SKM-1 (cell line): ENCODE data around the gene NEUROG3.

Source experiments
- DNase-seq: peaks from one replicate; lab custom pipeline; 2025; ENCODE audit not compliant: unreplicated experiment; lab: John Stamatoyannopoulos, UW

The NEUROG3 gene, protein sequence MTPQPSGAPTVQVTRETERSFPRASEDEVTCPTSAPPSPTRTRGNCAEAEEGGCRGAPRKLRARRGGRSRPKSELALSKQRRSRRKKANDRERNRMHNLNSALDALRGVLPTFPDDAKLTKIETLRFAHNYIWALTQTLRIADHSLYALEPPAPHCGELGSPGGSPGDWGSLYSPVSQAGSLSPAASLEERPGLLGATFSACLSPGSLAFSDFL

DNA sequence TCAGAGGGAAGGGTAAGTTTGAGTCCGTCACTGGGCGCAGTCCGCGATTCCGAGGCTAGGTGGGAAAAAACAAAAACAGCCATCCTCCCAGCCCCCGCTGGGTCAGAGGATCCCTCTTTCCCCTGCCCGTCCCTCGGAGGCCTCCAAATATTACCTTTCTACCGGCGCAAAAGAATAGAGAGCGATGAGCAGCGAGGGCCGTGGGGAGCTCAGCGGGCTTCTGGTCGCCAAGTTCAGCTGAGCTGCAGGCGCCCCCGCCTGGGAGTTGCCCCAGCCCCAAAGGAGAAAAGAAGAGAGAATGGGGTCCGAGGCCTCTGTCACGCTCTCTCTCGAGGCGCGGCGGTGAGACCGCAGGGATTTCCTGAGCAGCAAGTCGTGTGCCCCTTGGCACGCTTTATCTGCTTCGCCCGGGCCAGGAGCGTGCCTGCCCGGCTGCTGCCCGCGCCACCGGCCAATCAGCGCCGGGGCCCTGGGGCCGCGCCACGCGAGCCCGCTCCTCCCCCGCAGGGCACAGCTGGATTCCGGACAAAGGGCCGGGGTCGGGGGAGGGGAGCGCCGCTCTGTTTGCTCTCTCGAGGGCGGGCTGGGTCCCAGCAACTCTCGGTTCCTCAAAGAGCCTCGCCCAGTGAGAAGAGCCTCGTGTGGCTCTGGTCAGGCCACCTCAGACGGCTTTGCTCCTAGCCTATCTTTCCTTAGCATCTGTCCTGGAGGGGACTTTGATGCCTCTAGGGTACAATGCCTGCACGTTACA, at the start of gene NEUROG3:
Gene NEUROG3, minus strand, starts transcription at position 367 of the 751 bp plus-strand sequence. CDS start 379 bp downstream, outside the sequence.
- no peak for DNase-seq

DNA sequence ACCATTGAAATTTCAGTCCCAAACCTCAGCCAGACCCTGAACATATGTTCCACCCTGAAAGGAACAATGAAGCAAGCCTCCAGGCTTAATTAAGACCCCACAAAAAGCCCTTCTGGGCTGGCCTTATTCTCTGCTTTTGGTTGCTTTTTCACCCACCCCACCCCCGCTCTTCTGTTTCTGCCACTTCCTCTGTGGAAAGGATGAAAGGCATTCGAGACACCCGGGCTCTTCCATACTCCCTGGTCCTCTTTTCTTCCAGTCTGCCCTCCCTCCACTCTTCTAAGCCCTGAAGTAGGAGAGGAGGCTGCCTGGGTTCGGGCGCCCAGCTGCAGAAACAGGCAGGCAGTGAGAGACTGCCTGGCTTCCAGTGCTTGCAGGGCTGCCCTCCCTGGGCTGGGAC, 47.4 kb upstream of the NEUROG3 start:
- no peak for DNase-seq

DNA sequence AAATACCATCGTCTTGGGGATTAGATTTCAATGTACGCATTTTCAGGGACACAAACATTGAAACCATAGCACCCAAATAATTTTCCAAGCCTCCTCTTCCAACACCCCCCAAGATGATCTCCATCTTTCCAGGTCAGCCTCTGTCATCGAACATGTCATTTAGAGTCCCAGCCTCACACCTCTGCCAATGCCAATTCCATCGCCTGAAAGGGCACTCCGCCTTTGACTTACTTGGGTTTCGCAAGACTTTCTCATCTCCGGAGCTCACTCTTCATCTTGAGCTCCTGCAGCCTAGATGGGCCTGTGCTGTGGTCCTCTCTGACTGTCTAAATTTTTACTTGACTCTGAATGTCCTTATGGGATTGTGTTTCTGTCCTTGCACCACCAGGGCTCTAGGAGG, 46.4 kb upstream of the NEUROG3 start:
- no peak for DNase-seq

DNA sequence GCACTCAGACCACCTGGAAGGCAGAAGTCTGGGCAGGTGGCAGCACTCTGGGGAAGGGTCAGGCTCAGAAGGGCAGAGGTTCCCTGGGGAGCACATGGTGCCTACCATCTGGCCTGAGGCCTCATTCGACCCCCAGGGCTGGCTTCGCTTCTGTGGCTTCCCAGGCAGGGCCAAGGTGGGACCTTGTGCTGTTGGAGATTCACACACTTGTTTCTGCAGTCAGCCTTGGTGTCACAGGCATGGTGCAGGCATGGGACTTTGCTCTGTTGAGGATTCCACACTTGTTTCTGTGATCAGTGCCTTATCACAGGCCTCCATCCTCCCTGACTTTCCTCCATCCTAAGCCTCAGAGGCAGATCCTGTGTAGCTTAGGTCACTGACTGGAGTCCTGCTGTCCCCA, 45.5 kb upstream of the NEUROG3 start:
- no peak for DNase-seq

DNA sequence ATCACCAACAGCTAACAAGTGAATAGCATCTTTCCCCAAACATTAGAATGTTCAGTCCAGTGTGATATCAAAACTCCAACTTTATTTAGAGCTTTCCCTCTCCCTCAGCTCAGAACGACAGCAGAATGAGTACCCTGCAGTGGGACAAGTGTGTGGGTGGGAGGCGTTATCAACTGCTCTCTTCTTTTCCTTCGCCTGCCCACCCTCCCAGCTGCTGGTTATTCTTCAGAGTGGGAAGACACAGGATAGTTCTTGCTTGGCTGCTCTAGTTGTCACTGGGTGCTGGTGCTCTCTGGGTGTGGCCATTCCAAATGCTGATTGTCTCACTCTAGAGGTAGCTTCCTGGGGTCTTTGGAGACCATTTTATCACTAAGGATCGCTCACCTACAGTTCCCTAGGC, 43.1 kb upstream of the NEUROG3 start:
- no peak for DNase-seq

DNA sequence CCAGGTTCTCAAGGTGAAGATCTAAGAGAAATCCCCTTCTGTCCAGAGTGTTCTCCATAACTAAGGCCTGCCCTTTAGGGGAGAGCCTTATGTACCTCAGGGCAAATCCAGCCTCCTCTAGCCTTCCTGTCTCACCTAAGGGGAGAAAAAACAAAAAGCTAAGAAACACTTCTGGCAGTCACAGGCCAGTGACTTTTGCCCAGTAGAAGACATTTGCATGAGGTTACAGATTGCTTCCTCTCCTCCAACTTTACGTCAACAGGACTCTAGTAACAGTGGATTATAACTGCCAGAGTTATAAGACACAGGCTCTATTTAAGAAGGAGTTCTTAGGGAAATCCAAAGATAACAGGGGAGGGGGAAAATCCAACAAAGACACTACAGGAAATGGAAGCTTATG, 40.9 kb upstream of the NEUROG3 start:
- DNase-seq = no peak

DNA sequence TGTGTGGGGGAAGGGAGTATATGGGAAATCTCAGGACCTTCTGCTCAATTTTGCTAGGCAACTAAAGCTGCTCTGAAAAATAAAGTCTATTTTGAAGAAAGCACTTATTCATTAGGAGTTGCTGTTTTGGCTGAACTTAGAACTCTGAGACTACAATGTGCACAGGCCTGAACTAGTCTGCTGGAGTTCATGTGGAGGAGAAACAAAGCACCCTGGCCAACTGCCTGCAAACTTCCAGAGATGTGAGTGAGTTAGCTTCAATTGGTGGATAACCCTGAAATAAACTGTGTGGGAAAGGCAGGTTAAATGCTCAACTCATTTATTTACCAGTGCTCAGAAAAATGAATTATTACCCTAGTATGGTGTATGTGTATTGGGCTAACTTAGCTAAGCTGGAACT, 39.5 kb upstream of the NEUROG3 start:
- no peak for DNase-seq

DNA sequence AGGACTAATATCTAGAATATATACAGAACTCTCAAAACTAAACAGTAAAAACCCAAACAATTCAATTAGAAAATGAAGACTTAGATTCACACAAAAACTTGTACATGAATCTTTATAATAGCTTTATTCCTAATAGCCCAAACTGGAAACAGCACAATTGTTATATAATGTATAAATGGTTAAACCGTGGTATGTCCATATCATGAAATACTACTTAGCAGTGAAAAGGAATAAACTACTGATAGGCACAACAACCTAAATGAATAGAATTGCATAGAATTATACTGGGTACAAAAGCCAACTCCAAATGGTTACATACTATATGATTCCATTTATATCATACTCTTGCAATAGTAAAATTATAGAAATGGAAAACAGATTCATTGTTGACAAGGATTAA, 35.9 kb upstream of the NEUROG3 start:
- no peak for DNase-seq

DNA sequence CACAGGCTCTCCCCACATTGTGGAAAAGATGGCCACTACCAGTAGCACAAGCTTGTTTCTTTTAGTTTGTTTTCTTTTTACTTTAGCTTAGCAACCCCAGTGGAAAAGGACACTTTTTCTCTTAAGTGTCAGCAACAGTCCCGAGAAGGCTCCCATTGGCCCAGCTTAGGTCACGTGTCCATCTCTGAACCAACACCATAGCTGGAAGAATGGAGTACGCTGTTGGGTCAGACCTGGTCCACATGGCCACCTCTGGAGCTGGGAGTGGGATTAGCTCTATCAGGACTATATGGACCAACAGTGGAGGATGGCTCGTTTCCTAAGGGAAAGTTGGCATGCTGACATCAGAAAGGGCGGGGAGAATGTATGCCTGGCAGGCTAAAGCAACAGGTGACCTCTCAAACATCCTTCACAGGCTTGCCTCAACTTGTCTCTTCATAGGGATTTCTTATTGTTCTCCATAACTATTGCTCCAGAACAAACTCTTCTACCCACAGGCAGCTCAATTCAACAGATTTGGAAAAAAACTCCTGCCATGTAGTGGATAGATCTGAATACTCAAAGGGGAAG, 27.6 kb upstream of the NEUROG3 start:
- DNase-seq = no peak

DNA sequence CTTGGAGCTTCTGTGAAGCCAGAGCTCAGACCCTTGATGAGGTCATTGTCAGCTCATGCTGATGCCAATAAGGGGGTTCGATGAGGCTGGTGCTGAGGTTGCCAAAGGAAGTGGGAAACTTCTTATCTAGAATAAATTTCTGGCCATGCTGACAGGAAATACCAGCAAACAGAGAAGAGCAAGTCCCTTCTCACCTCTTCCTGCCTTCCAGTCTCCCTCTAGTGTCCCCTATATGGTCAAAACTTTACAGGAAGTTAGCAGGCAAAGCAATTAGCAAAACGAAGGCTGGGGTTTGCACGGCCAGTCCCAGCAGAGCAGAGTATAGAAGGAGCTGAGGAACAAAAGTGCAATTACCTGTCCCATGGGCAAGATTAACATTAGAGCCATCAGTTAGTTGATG, 15.1 kb upstream of the NEUROG3 start:
- no peak for DNase-seq

DNA sequence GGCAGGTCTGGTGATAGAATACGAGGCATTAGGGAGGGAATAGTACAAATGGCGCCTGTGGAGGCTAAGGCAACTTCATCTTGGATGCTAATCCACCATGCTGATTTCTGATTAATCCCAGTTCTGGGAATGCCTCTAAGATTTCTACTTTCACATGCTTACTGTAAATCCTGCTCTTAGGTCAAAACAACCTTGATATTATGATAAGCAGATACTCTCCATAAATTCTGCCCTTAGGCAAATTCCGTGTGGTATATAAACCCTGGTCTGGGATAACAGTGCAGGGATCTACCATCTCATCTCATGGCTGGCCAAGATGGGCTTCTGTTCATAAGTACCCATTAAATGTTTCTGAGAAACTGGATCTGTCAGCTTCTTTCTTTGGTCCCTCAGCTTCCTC, 11.4 kb upstream of the NEUROG3 start:
- no peak for DNase-seq

DNA sequence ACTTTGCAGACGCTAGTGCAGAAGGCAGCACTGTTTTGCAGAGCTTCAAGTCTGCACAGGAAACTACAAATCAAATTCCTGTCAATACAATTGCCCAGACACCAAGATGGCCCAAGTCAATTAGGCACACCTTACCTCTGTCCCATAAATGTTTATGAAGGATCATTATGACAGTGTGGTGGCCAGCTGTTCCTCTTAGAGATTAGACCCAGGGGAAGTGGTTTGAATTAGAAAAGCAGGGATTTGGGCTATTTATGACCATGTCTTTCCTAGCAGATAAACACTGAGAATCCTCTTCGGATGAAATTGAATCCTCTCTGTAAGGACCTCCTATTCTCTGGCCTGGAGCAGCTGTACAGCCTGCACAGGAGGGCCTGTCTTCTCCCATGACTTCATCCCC, 9.9 kb upstream of the NEUROG3 start:
- DNase-seq = no peak

DNA sequence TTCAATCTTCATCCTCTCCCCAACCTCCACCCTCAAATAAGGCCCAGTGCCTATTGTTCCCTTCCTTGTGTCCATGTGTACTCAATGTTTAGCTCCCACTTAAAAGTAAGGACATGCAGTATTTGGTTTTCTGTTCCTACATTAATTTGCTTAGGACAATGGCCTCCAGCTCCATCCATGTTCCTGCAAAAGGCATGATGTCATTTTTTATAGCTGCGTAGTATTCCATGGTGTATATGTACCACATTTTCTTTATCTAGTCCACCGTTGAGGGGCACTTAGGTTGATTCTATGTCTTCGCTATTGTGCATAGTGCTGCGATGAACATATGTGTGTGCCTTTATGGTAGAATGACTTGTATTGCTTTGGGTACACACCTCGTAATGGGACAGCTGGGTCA, 7.2 kb upstream of the NEUROG3 start:
- DNase-seq = no peak

DNA sequence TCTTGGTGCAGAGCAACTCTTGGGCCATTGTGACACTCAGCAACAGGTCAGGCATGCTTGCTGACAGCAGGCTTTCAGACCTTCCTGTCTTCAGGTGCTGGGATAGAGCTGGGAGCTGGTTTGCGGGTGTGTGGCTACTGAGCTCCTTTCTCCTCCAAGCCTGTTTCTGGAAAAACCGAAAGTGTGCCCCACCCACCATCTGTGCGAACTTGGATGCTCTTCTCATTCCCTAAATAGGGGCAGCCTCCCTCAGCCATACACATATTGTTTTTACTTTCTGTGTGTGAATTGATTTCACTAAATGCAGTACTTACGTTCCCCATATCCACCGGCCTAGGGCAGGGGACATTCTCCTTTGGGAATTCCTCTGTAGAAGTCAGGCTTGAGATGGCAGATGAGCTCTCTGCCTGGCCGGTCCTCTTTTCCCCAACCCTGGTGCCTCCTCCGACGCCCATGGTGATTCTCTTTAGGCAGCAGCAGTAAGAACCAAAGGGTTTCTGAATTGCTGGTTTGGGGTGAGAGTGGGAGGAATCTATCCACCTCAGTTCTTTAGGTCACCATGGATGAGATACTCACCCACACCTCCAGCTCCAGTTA, 6.3 kb upstream of the NEUROG3 start:
- DNase-seq = no peak

DNA sequence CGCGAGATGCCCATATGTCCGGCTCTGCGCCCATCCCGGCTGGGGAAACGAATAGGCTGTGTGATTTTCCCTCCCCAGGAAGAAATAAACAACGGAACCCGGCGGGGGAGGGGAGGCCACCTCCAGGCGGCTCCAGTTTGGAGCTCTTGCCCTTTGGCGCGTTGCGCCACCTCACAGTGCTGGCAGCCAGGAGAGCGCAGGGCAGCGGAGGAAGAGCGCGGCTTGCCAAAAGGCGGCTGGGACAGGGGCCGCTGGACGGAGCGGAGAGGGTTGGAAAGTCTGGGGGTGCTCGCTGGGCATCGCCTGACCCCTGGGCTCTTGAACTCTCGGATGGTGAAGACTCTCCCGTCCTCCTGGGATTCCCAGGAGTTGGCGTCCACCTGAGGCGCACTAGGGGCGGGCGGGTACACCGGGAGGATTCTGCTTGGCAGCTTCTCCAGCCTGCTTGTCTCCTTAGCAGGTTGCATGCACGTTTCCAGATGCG, 5.3 kb upstream of the NEUROG3 start:
- DNase-seq = no peak

DNA sequence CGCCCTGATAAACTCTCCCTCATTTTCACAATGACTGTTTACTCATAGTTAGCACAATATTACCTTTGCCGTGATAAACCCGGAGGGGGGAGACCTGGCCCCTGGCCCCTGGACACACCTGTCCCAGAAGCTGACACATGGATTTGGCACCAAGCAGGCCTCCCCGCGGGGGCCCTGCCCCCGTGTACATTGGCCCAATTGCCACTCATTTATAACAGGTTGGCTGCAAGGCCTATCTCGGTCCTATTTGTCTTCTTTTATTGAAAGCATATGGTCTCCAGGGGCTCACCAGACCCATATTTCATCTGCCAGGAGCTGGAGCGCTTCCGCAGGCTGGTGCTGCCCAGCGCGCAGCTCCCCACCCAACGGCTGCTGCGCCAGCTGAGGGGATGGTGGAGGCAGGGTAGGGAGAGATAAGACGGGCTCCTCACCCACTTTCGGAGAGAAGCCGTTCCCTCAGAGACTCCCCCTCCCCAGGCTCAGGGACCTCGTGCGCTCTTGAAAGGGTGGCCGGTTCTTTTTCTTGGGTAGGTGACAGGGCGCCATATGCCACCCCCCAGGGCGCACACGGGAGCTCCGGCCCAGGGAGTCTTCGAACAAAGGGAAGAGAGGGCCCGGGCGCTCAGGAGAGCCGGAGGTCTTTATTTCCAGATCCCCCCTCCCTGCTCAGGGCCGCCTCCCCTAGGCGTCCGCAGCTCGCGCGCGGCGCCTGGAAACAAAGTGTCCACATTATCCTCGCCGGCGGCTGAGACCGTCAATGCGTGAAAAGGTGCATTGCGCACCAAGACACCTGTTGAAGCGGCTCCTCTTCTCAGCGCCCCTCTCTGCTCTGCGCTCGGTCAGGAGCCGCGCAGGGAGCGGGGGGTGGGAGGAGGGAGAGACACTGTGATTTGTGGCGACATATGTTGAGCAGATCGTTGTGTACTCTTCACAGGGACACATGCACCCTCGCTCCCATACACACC, 4.3 kb upstream of the NEUROG3 start:
- DNase-seq = no peak

DNA sequence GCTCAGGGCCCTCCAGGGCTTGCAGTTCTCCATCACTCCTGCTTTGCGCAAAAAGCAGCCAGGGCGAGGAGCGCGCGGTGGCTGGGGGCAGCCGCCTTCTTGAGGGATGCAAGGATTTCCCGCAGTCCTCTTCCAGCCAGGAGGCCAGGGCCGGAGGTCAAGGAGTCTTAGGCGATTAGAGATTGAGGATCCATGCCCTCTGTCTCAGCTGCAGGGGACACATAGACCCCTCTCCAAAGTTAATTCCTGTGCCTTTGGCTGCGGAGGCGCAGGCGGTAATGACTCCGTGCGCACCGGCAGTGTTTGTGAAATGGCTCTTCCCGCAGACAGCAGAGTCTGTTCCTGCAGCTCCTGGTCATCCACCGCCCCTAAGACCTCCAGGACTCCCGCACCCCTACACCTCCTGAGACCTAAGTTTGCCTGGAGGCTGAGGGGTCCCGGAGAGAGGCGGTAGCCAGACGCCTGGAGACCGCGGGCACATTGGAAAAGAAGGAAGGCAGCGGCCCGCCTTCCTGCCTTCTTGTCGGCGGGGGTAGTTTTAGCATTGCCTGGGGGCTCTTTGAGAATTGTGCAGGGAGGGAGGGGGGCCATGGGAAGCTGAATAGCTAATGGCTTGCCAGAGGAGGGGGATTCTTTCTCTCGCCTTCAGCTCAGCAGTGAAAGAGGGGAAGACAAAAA, 3.3 kb upstream of the NEUROG3 start:
- no peak for DNase-seq

DNA sequence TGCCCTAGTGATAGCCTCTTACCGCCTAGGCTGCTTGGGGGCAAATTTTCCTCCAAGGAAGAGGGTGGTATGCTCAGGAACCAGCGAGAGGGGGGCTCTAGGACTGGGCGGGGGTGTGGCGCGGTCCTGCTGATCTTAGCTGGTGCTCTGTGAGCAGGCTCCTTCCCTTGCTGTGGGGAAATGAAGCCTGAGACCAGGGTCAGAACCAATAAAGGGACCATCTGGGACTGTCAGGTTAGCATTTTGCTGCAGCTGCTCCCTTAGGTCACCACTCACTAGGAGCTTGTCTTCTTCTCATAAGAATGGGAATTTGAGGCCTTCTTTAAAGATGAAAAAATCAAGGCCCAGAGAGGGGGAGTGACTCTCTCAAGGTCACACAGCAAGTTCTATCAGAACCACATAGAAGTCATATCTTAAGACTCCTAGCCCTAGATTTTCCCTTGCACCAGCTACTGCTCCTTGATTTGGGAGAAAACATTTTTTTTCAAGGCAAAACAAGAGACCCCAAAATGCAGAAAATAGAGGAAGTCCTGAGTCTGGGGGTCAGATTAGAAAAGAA, 2.0 kb upstream of the NEUROG3 start:
- no peak for DNase-seq

DNA sequence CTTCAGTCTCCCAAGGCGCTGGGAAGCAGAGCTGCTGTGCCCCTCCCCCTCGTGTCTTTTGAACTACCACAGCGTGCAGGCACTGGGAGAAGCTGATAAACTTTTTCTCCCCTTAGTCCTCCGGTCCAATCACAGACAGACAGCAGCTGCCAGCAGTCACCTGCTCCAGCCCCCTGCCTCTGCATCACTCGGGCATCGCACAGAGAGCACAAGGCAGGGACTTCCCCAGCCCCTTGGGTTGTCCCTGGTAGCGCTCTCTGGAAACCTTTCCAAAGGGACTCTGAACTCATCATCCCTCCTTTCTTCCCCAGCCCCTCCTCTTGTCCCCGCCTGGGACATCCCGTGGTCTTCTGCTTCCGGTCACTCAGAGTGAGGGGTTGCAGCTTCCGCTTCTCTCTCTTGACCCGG, 1.4 kb upstream of the NEUROG3 start:
- DNase-seq = no peak
